IMR-90 (cell line): ENCODE results near the gene INPP5D.

Experiments
- BHLHE40 ChIP-seq: fragments of 150-350 bp; IDR thresholded peaks from 2 replicates; pipeline ENCODE4 v1.6.1; 2016; ENCODE audit warnings: mild to moderate bottlenecking, low read depth, low read length
- CEBPB ChIP-seq: IDR thresholded peaks from 2 replicates; pipeline ENCODE4 v1.6.1; 2012; ENCODE audit warnings: low read depth, low read length, improper control_type of control experiment
- CHD1 ChIP-seq: IDR thresholded peaks from 2 replicates; pipeline ENCODE4 v1.6.1; 2012; ENCODE audit warnings: low read depth, low read length, improper control_type of control experiment
- CTCF ChIP-seq: conservative IDR thresholded peaks from 2 replicates; pipeline ENCODE4 v1.5.1; 2012; ENCODE audit warnings: mild to moderate bottlenecking, low read depth, low read length, improper control_type of control experiment
- ELK1 ChIP-seq: fragments of 150-350 bp; IDR thresholded peaks from 2 replicates; pipeline ENCODE4 v1.6.1; 2016; ENCODE audit warnings: low read depth, mild to moderate bottlenecking, low read length, moderate library complexity, borderline replicate concordance
- FOS ChIP-seq: fragments of 150-350 bp; IDR thresholded peaks from 2 replicates; pipeline ENCODE4 v1.6.1; 2016; ENCODE audit warnings: low read depth, low read length
- MAFK ChIP-seq: IDR thresholded peaks from 2 replicates; pipeline ENCODE4 v1.6.1; 2012; ENCODE audit warnings: low read depth, low read length, improper control_type of control experiment
- MAZ ChIP-seq: IDR thresholded peaks from 2 replicates; pipeline ENCODE4 v1.6.1; 2012; ENCODE audit warnings: low read depth, mild to moderate bottlenecking, low read length, improper control_type of control experiment, moderate library complexity, borderline replicate concordance
- POLR2A ChIP-seq: IDR thresholded peaks from 2 replicates; pipeline ENCODE4 v1.6.1; 2012; ENCODE audit warnings: mild to moderate bottlenecking, low read depth, low read length
- RAD21 ChIP-seq: IDR thresholded peaks from 2 replicates; pipeline ENCODE4 v1.6.1; 2012; ENCODE audit warnings: low read length, improper control_type of control experiment
- RCOR1 ChIP-seq: IDR thresholded peaks from 2 replicates; pipeline ENCODE4 v1.6.1; 2012; ENCODE audit warnings: mild to moderate bottlenecking, low read length, improper control_type of control experiment; ENCODE audit not compliant: insufficient replicate concordance
- RFX5 ChIP-seq: IDR thresholded peaks from 2 replicates; pipeline ENCODE4 v1.8.0; 2012; ENCODE audit warnings: low read depth, mild to moderate bottlenecking, low read length, moderate library complexity
- SMC3 ChIP-seq: fragments of 150-350 bp; IDR thresholded peaks from 2 replicates; pipeline ENCODE4 v1.6.1; 2016; ENCODE audit warnings: low read depth, mild to moderate bottlenecking, antibody characterized with exemption, low read length, moderate library complexity
- USF2 ChIP-seq: fragments of 150-350 bp; IDR thresholded peaks from 2 replicates; pipeline ENCODE4 v1.6.1; 2017; ENCODE audit warnings: mild to moderate bottlenecking, antibody characterized with exemption, low read length, low read depth

- TF ChIP-seq CTCF (no peak), RAD21 (no peak), RCOR1 (no peak), MAFK (no peak), POLR2A (no peak), RFX5 (no peak), USF2 (no peak), SMC3 (no peak), ELK1 (no peak), BHLHE40 (no peak), FOS (no peak), CHD1 (no peak), MAZ (no peak), CEBPB (no peak)
Measured at GRCh38 chr2:233065954-233066470, 5.9 kb downstream of the INPP5D start.
